ENCODE measurements around the gene CHRDL1.
"Not testable (repeated sequence)": the region's sequence is repeated elsewhere in the genome, so short reads cannot be mapped to it uniquely, and the experiment has no call there.

Gene CHRDL1

GRCh38 chrX:110795645-110796406, at the start of gene CHRDL1:
TSS of gene CHRDL1 (minus strand) at chrX:110795817. CDS start at chrX:110792181, 3,636 bp downstream.
- DNase-seq: no peak

- no peak for DNase-seq
Measured at GRCh38 chrX:110836982-110837381, 41.4 kb upstream of the CHRDL1 start.

GRCh38 chrX:110836451-110836850, 40.8 kb upstream of the CHRDL1 start:
- DNase-seq: no peak

- no peak for DNase-seq
Measured at GRCh38 chrX:110836001-110836400, 40.4 kb upstream of the CHRDL1 start.

- DNase-seq: no peak
Measured at GRCh38 chrX:110825972-110826371, 30.4 kb upstream of the CHRDL1 start.

GRCh38 chrX:110816543-110816942, 20.9 kb upstream of the CHRDL1 start:
- DNase-seq: not testable (repeated sequence)

- peak; percentile 19 for DNase-seq
Measured at GRCh38 chrX:110806145-110806544, 10.5 kb upstream of the CHRDL1 start.

- DNase-seq: no peak
Measured at GRCh38 chrX:110805303-110805702, 9.7 kb upstream of the CHRDL1 start.

- DNase-seq: no peak
Measured at GRCh38 chrX:110804446-110804845, 8.8 kb upstream of the CHRDL1 start.

GRCh38 chrX:110803506-110803905, 7.9 kb upstream of the CHRDL1 start:
- DNase-seq: no peak

- no peak for DNase-seq
Measured at GRCh38 chrX:110796407-110796697, 735 bp upstream of the CHRDL1 start.

GRCh38 chrX:110794601-110795000, 1.0 kb downstream of the CHRDL1 start:
- no peak for DNase-seq

GRCh38 chrX:110791071-110791470, 4.5 kb downstream of the CHRDL1 start:
- no peak for DNase-seq

GRCh38 chrX:110786486-110786885, 9.1 kb downstream of the CHRDL1 start:
- peak; percentile 41 for DNase-seq

- peak; percentile 45 for DNase-seq
Measured at GRCh38 chrX:110759785-110760184, 35.8 kb downstream of the CHRDL1 start.

GRCh38 chrX:110758781-110759422, 36.7 kb downstream of the CHRDL1 start:
- no peak for DNase-seq

- DNase-seq: no peak
Measured at GRCh38 chrX:110755611-110756010, 40.0 kb downstream of the CHRDL1 start.

- peak; percentile 9 for DNase-seq
Measured at GRCh38 chrX:110755061-110755460, 40.6 kb downstream of the CHRDL1 start.

- DNase-seq: no peak
Measured at GRCh38 chrX:110750526-110751189, 45.0 kb downstream of the CHRDL1 start.

GRCh38 chrX:110748256-110748806, 47.3 kb downstream of the CHRDL1 start:
- no peak for DNase-seq

- DNase-seq: no peak
Measured at GRCh38 chrX:110746014-110746413, 49.6 kb downstream of the CHRDL1 start.

- no peak for DNase-seq
Measured at GRCh38 chrX:110745288-110745687, 50.3 kb downstream of the CHRDL1 start.

GRCh38 chrX:110743679-110744340, 51.8 kb downstream of the CHRDL1 start:
- peak; percentile 1 for DNase-seq

All from fibroblast of skin of right quadriceps (primary cell).